Effector CD8-positive, alpha-beta T cell (primary cell): ENCODE measurements around the gene KCNQ1OT1.

ENCODE experiments used
- DNase-seq: peaks from one replicate; lab custom pipeline; 2025; lab: John Stamatoyannopoulos, UW

KCNQ1OT1 gene

GRCh38 chr11:2702771-2703362 lies 3.1 kb upstream of the KCNQ1OT1 start:
- no peak for DNase-seq

- DNase-seq: no peak
Observed at GRCh38 chr11:2701898-2702434, 2.2 kb upstream of the KCNQ1OT1 start.

GRCh38 chr11:2701230-2701629 lies 1.4 kb upstream of the KCNQ1OT1 start:
- no peak for DNase-seq

- DNase-seq: no peak
Observed at GRCh38 chr11:2700415-2701211, 819 bp upstream of the KCNQ1OT1 start.

GRCh38 chr11:2699185-2699530 lies 636 bp downstream of the KCNQ1OT1 start:
- no peak for DNase-seq

GRCh38 chr11:2698386-2699184 lies 1.2 kb downstream of the KCNQ1OT1 start:
- DNase-seq: no peak

GRCh38 chr11:2697866-2698265 lies 1.9 kb downstream of the KCNQ1OT1 start:
- DNase-seq: no peak

- DNase-seq: no peak
Observed at GRCh38 chr11:2696455-2696854, 3.3 kb downstream of the KCNQ1OT1 start.

- no peak for DNase-seq
Observed at GRCh38 chr11:2694995-2695939, 4.5 kb downstream of the KCNQ1OT1 start.

- no peak for DNase-seq
Observed at GRCh38 chr11:2694495-2694894, 5.3 kb downstream of the KCNQ1OT1 start.

GRCh38 chr11:2693271-2694261 lies 6.2 kb downstream of the KCNQ1OT1 start:
- no peak for DNase-seq

- DNase-seq: no peak
Observed at GRCh38 chr11:2691991-2692875, 7.6 kb downstream of the KCNQ1OT1 start.

- DNase-seq: no peak
Observed at GRCh38 chr11:2691355-2691761, 8.4 kb downstream of the KCNQ1OT1 start.

- DNase-seq: no peak
Observed at GRCh38 chr11:2690596-2691354, 9.0 kb downstream of the KCNQ1OT1 start.

GRCh38 chr11:2689651-2690575 lies 9.9 kb downstream of the KCNQ1OT1 start:
- no peak for DNase-seq

GRCh38 chr11:2688381-2689231 lies 11.2 kb downstream of the KCNQ1OT1 start:
- DNase-seq: no peak
